Measurements from ENCODE around the gene ATG2B.
A peak's percentile ranks its signal among the peaks of the same experiment; 100 is the strongest.

The ATG2B gene

GRCh38 chr14:96362965-96363750 lies at the start of gene ATG2B, which contains the start of gene GSKIP:
Gene ATG2B (minus strand): TSS chr14:96363341. CDS start chr14:96362976, 365 bp downstream.
Gene GSKIP (plus strand): TSS chr14:96363526. CDS start chr14:96382248, 18,722 bp downstream.
- peak; percentile 96 for DNase-seq (ENCODE audit: low read depth)

GRCh38 chr14:96410119-96410518 lies 47.0 kb upstream of the ATG2B start:
- no peak for DNase-seq (ENCODE audit: low read depth)

GRCh38 chr14:96409701-96410100 lies 46.6 kb upstream of the ATG2B start:
- DNase-seq (ENCODE audit: low read depth): no peak

GRCh38 chr14:96408608-96409007 lies 45.5 kb upstream of the ATG2B start:
- no peak for DNase-seq (ENCODE audit: low read depth)

- no peak for DNase-seq (ENCODE audit: low read depth)
Measured at GRCh38 chr14:96407935-96408570, 44.9 kb upstream of the ATG2B start.

GRCh38 chr14:96405677-96406076 lies 42.5 kb upstream of the ATG2B start:
- DNase-seq (ENCODE audit: low read depth): no peak

- DNase-seq (ENCODE audit: low read depth): no peak
Measured at GRCh38 chr14:96403409-96403808, 40.3 kb upstream of the ATG2B start.

- DNase-seq (ENCODE audit: low read depth): no peak
Measured at GRCh38 chr14:96400495-96400894, 37.4 kb upstream of the ATG2B start.

- no peak for DNase-seq (ENCODE audit: low read depth)
Measured at GRCh38 chr14:96399405-96399804, 36.3 kb upstream of the ATG2B start.

GRCh38 chr14:96398921-96399320 lies 35.8 kb upstream of the ATG2B start:
- DNase-seq (ENCODE audit: low read depth): no peak

- no peak for DNase-seq (ENCODE audit: low read depth)
Measured at GRCh38 chr14:96398432-96398831, 35.3 kb upstream of the ATG2B start.

GRCh38 chr14:96394047-96394815 lies 31.1 kb upstream of the ATG2B start:
- no peak for DNase-seq (ENCODE audit: low read depth)

- no peak for DNase-seq (ENCODE audit: low read depth)
Measured at GRCh38 chr14:96393071-96393691, 30.0 kb upstream of the ATG2B start.

GRCh38 chr14:96391293-96392118 lies 28.4 kb upstream of the ATG2B start:
- peak; percentile 100 for DNase-seq (ENCODE audit: low read depth)

GRCh38 chr14:96390965-96391292 lies 27.8 kb upstream of the ATG2B start:
- DNase-seq (ENCODE audit: low read depth): no peak

GRCh38 chr14:96385385-96385784 lies 22.2 kb upstream of the ATG2B start:
- DNase-seq (ENCODE audit: low read depth): no peak

GRCh38 chr14:96384740-96385139 lies 21.6 kb upstream of the ATG2B start:
- DNase-seq (ENCODE audit: low read depth): no peak

- DNase-seq (ENCODE audit: low read depth): no peak
Measured at GRCh38 chr14:96384053-96384452, 20.9 kb upstream of the ATG2B start.

- no peak for DNase-seq (ENCODE audit: low read depth)
Measured at GRCh38 chr14:96383445-96383844, 20.3 kb upstream of the ATG2B start.

GRCh38 chr14:96380735-96381134 lies 17.6 kb upstream of the ATG2B start:
- DNase-seq (ENCODE audit: low read depth): no peak

- no peak for DNase-seq (ENCODE audit: low read depth)
Measured at GRCh38 chr14:96376093-96376492, 13.0 kb upstream of the ATG2B start.

GRCh38 chr14:96373538-96373937 lies 10.4 kb upstream of the ATG2B start:
- no peak for DNase-seq (ENCODE audit: low read depth)
